ENCODE data around the gene C1QTNF8.

C1QTNF8 gene

DNA sequence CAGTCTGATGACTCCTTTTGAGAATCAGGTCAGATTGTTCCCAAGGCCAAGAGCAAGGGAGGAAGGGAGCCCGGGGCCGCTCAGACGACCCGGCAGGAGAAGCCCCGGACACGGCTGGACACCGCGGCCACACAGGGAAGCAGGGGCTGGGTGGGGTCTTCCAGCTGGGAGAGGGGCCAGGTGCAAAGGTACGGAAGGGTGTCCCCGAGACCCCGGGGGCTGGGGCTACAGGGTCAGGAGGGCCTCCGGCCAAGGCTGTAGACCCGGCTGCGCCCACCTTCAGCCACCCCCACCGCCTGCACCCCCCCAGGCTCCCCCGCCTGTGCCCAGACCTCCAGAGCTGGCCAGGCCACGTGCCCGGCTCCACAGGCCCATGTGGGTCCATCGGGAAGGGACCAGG, 21.9 kb upstream of the C1QTNF8 start:
- no peak overlapping the region for H3K4me3 ChIP-seq (ENCODE audit: low read length)
- DNase-seq (ENCODE audit: low read depth), result no peak
- TF ChIP-seq, protein P1, sequence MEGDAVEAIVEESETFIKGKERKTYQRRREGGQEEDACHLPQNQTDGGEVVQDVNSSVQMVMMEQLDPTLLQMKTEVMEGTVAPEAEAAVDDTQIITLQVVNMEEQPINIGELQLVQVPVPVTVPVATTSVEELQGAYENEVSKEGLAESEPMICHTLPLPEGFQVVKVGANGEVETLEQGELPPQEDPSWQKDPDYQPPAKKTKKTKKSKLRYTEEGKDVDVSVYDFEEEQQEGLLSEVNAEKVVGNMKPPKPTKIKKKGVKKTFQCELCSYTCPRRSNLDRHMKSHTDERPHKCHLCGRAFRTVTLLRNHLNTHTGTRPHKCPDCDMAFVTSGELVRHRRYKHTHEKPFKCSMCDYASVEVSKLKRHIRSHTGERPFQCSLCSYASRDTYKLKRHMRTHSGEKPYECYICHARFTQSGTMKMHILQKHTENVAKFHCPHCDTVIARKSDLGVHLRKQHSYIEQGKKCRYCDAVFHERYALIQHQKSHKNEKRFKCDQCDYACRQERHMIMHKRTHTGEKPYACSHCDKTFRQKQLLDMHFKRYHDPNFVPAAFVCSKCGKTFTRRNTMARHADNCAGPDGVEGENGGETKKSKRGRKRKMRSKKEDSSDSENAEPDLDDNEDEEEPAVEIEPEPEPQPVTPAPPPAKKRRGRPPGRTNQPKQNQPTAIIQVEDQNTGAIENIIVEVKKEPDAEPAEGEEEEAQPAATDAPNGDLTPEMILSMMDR (IDR thresholded peaks at IDR 0.05; ENCODE audit: insufficient read depth, low read depth, low read length, missing control alignments), result no peak

DNA sequence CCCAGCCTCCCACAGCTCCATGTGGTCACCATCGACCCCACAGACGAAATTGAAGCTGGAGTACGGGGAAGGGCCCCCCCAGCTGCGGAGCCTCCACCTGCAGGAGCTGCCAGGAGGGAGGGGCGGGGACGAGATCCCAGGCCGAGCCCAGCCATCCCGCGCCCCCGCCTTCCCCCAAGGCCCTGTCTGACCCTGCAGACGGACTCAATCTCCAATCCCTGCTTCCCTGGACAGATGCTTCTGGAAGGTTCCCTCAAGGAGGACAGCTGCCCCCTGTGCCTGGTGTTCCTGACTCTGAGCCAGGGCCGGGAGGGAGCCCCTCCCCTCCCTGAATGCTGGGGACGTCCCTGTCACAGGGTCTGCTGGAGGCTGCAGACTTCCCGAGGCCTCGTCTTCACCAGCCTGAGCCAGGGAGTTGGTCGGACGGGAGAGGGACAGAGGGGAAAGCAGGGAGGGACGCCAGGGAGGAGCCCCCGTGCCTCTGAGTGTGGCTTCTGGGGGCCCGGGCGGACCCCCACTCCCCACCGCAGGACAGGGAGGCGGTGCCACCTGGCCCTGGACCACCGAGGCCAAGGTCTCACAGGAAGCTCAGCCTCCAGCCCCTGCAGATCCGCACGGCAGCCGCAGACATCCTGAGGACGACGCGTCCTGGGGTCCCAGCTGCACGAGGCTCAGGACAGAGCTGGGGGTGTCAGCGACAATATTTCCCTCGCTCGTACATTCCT, 21.3 kb upstream of the C1QTNF8 start:
- DNase-seq (ENCODE audit: low read depth), result no peak
- H3K4me3 ChIP-seq (ENCODE audit: low read length), result no peak overlapping the region
- TF ChIP-seq, protein P1 (IDR thresholded peaks at IDR 0.05; ENCODE audit: insufficient read depth, low read depth, low read length, missing control alignments), result no peak

DNA sequence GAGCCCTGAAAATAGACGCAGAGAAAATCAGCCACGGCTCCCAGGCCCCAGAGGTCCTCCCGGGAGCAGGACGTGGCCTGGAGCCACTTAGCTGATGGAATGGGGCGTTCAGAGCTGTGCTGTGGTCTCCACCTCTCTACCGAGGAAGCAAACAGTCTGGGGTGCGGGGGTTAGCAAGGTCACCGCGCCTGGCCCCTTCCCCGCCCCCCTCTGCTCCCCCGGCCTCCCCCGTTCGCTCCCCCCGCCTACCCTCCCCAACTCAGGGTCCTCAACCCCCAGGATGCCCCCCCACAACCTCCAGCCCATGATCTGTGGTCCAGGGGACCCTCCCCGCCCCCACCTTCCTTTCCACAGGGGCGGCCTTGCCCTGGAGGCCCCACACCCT, 20.6 kb upstream of the C1QTNF8 start:
- DNase-seq (ENCODE audit: low read depth), result no peak
- TF ChIP-seq, protein P1 (IDR thresholded peaks at IDR 0.05; ENCODE audit: insufficient read depth, low read depth, low read length, missing control alignments), result no peak
- no peak overlapping the region for H3K4me3 ChIP-seq (ENCODE audit: low read length)

DNA sequence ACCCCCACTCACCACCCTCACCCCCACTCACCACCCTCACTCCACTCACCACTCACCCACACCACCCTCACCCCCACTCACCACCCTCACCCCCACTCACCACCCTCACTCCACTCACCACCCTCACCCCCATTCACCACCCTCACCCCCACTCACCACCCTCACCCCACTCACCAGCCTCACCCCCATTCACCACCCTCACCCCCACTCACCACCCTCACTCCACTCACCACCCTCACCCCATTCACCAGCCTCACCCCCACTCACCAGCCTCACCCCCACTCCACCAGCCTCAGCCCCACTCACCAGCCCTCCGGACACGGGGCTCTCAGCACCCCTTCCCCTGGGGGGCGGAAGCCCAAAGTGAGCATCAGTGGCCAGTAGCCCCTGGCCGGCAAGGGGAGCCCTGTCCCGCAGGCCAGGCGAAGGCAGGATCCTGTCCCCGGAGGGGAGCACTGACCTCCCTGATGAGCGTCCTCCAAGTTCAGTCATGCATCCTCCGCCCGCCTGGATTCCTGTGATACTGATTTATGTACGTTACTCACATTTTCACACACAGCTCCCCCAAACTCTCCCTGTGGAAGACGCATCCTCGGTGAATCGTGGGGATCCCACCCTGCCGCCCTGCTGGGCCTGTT, 18.0 kb upstream of the C1QTNF8 start:
- no peak overlapping the region for H3K4me3 ChIP-seq (ENCODE audit: low read length)
- DNase-seq (ENCODE audit: low read depth), result no peak
- TF ChIP-seq, protein P1 (IDR thresholded peaks at IDR 0.05; ENCODE audit: insufficient read depth, low read depth, low read length, missing control alignments), result no peak

DNA sequence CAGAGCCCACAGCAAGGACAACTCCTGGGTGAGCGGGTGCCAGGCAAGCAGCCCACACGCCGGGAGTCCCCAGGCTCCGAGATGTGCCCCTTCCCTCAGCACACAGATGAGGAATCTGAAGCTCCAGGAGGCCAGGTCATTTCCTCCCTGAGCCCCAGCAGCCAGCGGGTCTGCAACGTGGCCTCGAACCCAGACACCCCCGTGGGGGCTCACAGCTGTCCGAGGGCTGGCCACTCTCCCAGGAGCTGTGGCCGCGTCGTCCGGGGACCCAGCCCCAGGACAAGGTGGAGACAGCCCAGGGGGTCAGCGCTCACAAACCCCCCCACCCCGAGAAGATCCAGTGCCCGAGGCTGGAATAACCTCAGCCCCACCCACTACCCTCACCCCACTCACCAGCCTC, 17.4 kb upstream of the C1QTNF8 start:
- DNase-seq (ENCODE audit: low read depth), result no peak
- H3K4me3 ChIP-seq (ENCODE audit: low read length), result no peak overlapping the region
- TF ChIP-seq, protein P1 (IDR thresholded peaks at IDR 0.05; ENCODE audit: insufficient read depth, low read depth, low read length, missing control alignments), result no peak

DNA sequence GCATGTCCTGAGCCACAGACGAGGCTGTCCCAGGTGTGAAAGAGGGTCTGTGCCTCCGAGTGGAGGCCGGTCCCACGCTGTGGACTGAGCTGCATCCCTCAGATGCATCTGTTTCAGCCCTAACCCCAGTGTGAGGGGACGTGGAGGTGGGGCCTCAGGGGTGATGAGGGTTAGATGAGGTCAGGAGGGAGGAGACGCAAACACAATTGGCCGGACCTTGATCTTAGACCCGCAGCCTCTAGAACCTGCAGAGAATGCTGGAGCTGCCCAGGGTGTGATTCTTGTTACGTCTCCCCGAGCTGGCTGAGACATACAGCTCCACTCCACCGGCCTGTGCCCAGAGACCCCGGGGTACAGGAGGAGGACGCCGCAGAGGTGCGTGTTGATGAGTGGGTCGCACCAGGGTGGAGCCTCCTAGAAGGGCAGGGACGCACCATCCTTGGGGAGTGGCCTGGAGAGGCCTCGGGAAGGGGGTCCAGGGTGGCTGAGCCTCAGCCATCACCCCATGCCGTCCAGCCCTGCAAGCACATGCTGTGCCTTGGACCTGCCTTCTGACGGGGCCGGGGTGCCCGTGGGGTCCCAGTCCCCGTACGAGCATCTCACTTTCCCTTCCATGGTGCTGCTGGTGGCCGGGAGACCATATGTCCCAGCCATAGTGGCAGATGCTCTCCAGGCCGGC, 16.6 kb upstream of the C1QTNF8 start:
- no peak overlapping the region for H3K4me3 ChIP-seq (ENCODE audit: low read length)
- TF ChIP-seq, protein P1 (IDR thresholded peaks at IDR 0.05; ENCODE audit: insufficient read depth, low read depth, low read length, missing control alignments), result no peak
- DNase-seq (ENCODE audit: low read depth), result no peak

Measured in epithelial cell of esophagus (primary cell).